GM19397 (cell line): ENCODE results near the gene LRP3.

Experiments
- ATAC-seq: cut with Tn5 transposase; IDR thresholded peaks from one replicate; pipeline ENCODE4 v1.9.1; 2021; ENCODE audit warnings: mild to moderate bottlenecking, moderate library complexity; ENCODE audit not compliant: unreplicated experiment

LRP3 gene

GRCh38 chr19:33251076-33251475 lies 56.9 kb downstream of the LRP3 start:
- no peak for ATAC-seq

GRCh38 chr19:33251526-33252090 lies 57.5 kb downstream of the LRP3 start:
- ATAC-seq, result no peak

DNA sequence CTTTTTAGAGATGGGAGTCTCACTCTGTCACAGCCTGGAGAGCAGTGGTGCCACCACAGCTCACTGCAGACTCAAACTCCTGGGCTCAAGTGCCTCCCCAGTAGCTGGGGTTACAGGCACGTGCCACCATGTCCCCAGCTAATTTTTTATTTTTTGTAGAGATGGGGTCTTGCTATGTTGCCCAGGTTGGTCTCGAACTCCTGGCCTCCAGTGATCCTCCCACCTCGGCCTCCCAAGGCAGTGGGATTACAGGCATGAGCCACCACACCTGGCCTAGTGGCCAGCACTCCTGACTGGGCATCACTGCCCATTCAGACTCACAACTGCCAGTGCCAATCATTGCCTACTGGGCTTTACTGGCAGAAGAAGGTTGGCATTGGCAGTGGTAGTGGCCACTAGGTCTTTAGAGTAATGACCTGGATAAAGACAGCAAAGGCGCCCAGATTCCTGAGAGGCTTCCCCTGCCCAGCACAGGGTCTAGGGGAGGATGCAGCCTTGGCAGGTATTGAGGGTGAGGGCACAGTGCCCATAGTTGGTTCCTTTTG lies 58.4 kb downstream of the LRP3 start:
- no peak for ATAC-seq

DNA sequence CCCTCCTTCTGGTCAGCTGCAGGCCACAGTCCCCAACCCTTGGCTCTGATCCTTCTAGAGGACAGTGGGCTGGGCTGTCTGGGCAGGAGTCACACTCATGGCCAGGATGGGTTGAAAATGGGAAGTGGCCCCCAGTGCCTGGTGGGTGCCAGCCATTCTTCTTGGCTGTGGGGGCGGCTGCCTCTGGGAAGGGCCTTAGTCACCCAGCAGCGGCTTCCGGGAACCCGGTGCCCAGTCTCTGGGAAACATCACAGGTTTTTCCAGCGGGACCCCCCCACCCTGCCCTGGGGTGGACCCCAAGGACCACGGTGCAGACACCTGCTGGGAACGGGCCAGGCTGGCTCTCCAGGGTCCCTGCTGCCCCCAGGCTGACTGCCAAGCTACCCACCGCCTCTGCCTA lies 58.8 kb downstream of the LRP3 start:
- ATAC-seq, result no peak

- no peak for ATAC-seq
Measured at GRCh38 chr19:33254245-33254824, 60.2 kb downstream of the LRP3 start.

DNA sequence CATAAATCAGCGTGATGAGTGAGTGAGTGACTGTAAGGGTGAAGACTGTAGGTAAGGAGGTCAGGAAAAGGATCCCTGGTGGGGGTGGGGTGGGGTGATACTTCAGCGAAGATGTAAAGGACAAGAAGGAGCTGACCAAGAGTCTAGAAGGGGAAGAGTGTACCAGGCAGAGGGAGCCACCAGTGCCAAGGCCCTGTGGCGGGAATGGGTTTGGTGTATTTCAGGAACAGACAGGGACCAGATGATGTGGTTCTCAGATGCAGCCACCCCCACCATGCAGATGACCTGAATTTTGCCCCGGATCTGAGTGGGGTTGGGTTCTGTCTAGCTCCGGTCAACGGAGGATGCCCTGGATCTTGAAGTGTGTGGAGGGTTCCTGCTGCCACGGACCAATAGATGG lies 61.7 kb downstream of the LRP3 start:
- ATAC-seq, result no peak

- ATAC-seq, result no peak
Measured at GRCh38 chr19:33256261-33256660, 62.1 kb downstream of the LRP3 start.

DNA sequence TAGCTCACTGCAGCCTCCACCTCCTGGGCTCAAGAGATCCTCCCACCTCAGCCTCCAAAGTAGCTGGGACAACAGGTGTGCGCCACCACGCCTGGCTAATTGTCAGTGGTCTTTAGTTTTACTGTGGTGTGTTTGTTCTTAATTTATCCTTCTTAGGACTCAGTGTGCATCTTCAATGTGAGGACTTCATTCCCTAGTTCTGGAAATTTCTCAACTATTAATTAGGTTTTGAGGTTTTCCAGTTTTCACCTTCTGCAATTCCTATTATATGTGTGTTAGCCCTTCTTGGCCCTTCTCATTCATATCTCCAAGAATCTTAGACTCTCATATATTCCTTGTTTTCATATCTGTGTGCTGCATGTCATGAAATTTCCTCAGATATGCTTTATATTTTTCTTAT lies 63.7 kb downstream of the LRP3 start:
- no peak for ATAC-seq
